ENCODE data around the gene PAQR5. TPM values are rescaled to one million over a fixed set of nuclear protein-coding genes. Genes with fewer than 3 reads are reported as not detected.
"Not testable (repeated sequence)": the region's sequence is repeated elsewhere in the genome, so short reads cannot be mapped to it uniquely, and the experiment has no call there.

Gene PAQR5
- total RNA-seq, 2 experiments from 2014 or later: not detected

DNA sequence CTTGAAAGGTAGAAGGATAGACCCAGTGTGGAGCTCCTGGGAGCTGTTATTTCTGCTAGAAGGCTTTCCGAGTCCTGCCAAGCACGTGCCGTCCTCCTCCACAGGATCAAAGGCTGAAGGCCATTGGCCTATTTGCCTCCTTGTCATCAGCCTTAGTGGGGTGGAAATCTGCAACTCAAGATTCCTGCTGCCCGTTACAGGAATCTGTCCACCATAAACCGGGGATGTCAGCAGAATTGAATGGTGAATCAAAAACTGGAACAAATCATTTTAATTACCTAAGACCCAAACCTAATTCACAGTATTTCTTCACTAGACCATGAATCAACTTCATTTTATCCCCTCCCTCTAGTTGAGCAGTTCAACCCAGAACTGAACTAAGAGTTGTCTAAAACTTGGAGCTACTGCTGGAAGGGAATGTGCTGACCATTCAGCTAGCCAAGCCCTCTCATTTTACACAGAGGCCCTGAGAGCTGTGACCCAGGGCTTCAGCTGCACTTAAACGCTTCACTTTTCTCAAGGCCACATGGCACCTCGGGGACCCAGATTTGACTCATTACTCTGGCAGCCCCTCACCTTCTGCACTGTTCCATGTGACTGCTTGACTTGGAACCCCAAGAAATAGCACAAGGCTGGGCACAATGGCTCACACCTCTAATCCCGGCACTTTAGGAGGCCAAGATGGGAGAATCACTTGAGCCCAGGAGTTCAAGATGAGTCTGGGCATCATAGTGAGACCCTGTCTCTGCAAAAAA is 78.7 kb downstream of the PAQR5 start:
- TF ChIP-seq, protein P1, sequence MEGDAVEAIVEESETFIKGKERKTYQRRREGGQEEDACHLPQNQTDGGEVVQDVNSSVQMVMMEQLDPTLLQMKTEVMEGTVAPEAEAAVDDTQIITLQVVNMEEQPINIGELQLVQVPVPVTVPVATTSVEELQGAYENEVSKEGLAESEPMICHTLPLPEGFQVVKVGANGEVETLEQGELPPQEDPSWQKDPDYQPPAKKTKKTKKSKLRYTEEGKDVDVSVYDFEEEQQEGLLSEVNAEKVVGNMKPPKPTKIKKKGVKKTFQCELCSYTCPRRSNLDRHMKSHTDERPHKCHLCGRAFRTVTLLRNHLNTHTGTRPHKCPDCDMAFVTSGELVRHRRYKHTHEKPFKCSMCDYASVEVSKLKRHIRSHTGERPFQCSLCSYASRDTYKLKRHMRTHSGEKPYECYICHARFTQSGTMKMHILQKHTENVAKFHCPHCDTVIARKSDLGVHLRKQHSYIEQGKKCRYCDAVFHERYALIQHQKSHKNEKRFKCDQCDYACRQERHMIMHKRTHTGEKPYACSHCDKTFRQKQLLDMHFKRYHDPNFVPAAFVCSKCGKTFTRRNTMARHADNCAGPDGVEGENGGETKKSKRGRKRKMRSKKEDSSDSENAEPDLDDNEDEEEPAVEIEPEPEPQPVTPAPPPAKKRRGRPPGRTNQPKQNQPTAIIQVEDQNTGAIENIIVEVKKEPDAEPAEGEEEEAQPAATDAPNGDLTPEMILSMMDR (IDR thresholded peaks at IDR 0.05): no peak
- Mint-ChIP-seq H3K27me3 (peaks cover 19% of the 10 kb centered on the region), H3K4me1 (ENCODE audit: low read depth) (no peaks in the 10 kb centered on the region), H3K4me3 (no peak overlapping the region), H3K27ac (no peak overlapping the region), H3K36me3 (ENCODE audit: low read depth) (no peaks in the 10 kb centered on the region), H3K9me3 (no peaks in the 10 kb centered on the region)
- Histone ChIP-seq H3K9me3 (ENCODE audit: control insufficient read depth in 1 of 2, insufficient read depth in 1 of 2, low read length in 2 of 2) (no peaks in the 10 kb centered on the region), H3K27me3 (ENCODE audit: control insufficient read depth in 1 of 2, insufficient read depth in 2 of 2, low read length in 2 of 2) (peaks cover 0 to 4% of the 10 kb centered on the region in 2 experiments), H3K4me1 (ENCODE audit: insufficient read depth, low read length) (no peaks in the 10 kb centered on the region), H3K27ac (ENCODE audit: low read depth in 1 of 2, low read length in 2 of 2) (no peak overlapping the region), H3K36me3 (ENCODE audit: insufficient read depth, low read length) (no peaks in the 10 kb centered on the region), H3K4me3 (ENCODE audit: low read length) (no peak overlapping the region)
- DNase-seq (no peak), ATAC-seq (ENCODE audit: poor library complexity) (no peak)
- intact Hi-C loops (cut with DNase I, micrococcal nuclease): no loop called here
- ChIA-PET POLR2A (no interaction called here), CTCF (no interaction called here)

DNA sequence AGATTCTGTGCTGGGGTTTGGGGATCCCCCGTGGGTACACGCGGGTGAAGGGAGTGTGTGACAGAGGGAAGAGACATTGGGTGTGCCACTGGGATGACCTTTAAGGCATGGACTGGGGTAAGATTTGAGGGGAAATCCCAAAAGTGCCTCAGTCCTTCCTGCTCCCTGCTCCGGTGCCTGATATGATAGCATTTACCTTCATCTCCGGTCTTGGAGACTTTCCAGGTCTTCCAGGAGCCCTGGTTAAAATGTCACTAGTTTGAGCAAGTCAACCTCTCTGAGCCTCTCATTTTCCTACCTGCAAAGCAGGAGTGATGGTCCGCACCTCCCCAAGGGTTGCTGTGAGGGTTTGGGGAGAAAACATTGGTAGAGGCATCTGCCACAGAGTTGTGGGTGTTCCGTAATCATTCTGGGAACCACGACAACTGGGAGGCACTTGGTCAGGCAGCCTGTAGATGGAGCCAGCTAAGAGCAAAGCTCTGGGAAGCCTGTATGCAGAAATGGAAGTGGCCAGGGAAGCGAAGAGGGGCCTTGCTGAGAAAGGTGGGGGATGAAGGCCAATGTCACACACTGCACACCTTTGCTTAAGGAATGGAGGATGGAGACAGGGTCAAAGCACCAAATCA is 81.5 kb downstream of the PAQR5 start:
- Histone ChIP-seq H3K27me3 (ENCODE audit: control insufficient read depth in 1 of 2, insufficient read depth in 2 of 2, low read length in 2 of 2) (peaks cover 0 to 2% of the 10 kb centered on the region in 2 experiments), H3K4me1 (ENCODE audit: insufficient read depth, low read length) (no peaks in the 10 kb centered on the region), H3K4me3 (ENCODE audit: low read length) (no peak overlapping the region), H3K9me3 (ENCODE audit: control insufficient read depth in 1 of 2, insufficient read depth in 1 of 2, low read length in 2 of 2) (no peaks in the 10 kb centered on the region), H3K27ac (ENCODE audit: low read depth in 1 of 2, low read length in 2 of 2) (no peak overlapping the region), H3K36me3 (ENCODE audit: insufficient read depth, low read length) (no peaks in the 10 kb centered on the region)
- CTCF ChIA-PET: no interaction called here
- intact Hi-C loops (cut with DNase I, micrococcal nuclease): no loop called here
- no peak for DNase-seq
- POLR2A ChIA-PET: no interaction called here
- Mint-ChIP-seq H3K27ac (no peak overlapping the region), H3K27me3 (peaks cover 13% of the 10 kb centered on the region), H3K36me3 (ENCODE audit: low read depth) (no peaks in the 10 kb centered on the region), H3K4me1 (ENCODE audit: low read depth) (no peaks in the 10 kb centered on the region), H3K9me3 (no peaks in the 10 kb centered on the region), H3K4me3 (no peak overlapping the region)
- TF ChIP-seq, protein P1 (IDR thresholded peaks at IDR 0.05): no peak
- no peak for ATAC-seq (ENCODE audit: poor library complexity)

DNA sequence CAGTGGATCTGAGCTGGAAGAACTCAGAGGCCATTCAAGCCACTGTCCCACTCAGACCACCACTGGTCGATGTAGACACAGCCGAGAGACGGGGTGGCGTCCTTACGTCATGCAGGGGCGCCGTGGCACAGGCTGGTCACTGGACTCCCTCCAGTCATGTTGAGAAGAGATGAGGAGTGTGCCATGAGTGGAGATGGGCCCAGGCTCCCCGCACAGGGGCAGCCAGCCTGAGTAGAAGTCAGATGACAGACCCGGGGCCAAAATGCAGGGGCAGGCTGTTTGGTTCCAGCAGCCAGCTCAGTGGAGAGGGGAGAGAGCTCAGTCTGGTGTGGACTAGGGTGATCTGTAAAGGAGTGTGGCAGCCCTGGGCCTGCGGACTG is 82.0 kb downstream of the PAQR5 start:
- no peaks in the 10 kb centered on the region for H3K4me1 Mint-ChIP-seq (ENCODE audit: low read depth)
- no peak overlapping the region for H3K4me3 ChIP-seq (ENCODE audit: low read length)
- CTCF ChIA-PET: no interaction called here
- intact Hi-C loops (cut with DNase I, micrococcal nuclease): no loop called here
- H3K4me1 ChIP-seq (ENCODE audit: insufficient read depth, low read length): no peaks in the 10 kb centered on the region
- H3K9me3 Mint-ChIP-seq: no peaks in the 10 kb centered on the region
- H3K36me3 Mint-ChIP-seq (ENCODE audit: low read depth): no peaks in the 10 kb centered on the region
- peaks cover 11% of the 10 kb centered on the region for H3K27me3 Mint-ChIP-seq
- peaks cover 0 to 2% of the 10 kb centered on the region in 2 experiments for H3K27me3 ChIP-seq (ENCODE audit: control insufficient read depth in 1 of 2, insufficient read depth in 2 of 2, low read length in 2 of 2)
- no peak for ATAC-seq (ENCODE audit: poor library complexity)
- no peak overlapping the region for H3K27ac ChIP-seq (ENCODE audit: low read depth in 1 of 2, low read length in 2 of 2)
- no peak overlapping the region for H3K27ac Mint-ChIP-seq
- H3K36me3 ChIP-seq (ENCODE audit: insufficient read depth, low read length): no peaks in the 10 kb centered on the region
- TF ChIP-seq, protein P1 (IDR thresholded peaks at IDR 0.05): no peak
- H3K9me3 ChIP-seq (ENCODE audit: control insufficient read depth in 1 of 2, insufficient read depth in 1 of 2, low read length in 2 of 2): no peaks in the 10 kb centered on the region
- DNase-seq: no peak
- POLR2A ChIA-PET: no interaction called here
- H3K4me3 Mint-ChIP-seq: no peak overlapping the region

- H3K36me3 Mint-ChIP-seq (ENCODE audit: low read depth); H3K36me3 ChIP-seq (ENCODE audit: insufficient read depth, low read length); H3K4me1 Mint-ChIP-seq (ENCODE audit: low read depth); ATAC-seq (ENCODE audit: poor library complexity); H3K9me3 ChIP-seq (ENCODE audit: control insufficient read depth in 1 of 2, insufficient read depth in 1 of 2, low read length in 2 of 2); H3K27me3 ChIP-seq (ENCODE audit: control insufficient read depth in 1 of 2, insufficient read depth in 2 of 2, low read length in 2 of 2); H3K27ac Mint-ChIP-seq; DNase-seq; H3K4me1 ChIP-seq (ENCODE audit: insufficient read depth, low read length); H3K27me3 Mint-ChIP-seq; H3K4me3 Mint-ChIP-seq; intact Hi-C loops (cut with DNase I, micrococcal nuclease); POLR2A ChIA-PET; H3K9me3 Mint-ChIP-seq; H3K27ac ChIP-seq (ENCODE audit: low read depth in 1 of 2, low read length in 2 of 2); H3K4me3 ChIP-seq (ENCODE audit: low read length): not testable (repeated sequence)
- CTCF ChIA-PET: interaction anchor here (1.2 kb wide), 1 partner anchor 13 kb away, joined by 3 read pairs; no protein-coding TSS in a partner anchor
These were observed 83.5 kb downstream of the PAQR5 start for GRCh38 chr15:69382176-69382575.

- H3K27me3 ChIP-seq (ENCODE audit: control insufficient read depth in 1 of 2, insufficient read depth in 2 of 2, low read length in 2 of 2); CTCF ChIA-PET; H3K4me1 Mint-ChIP-seq (ENCODE audit: low read depth); H3K27me3 Mint-ChIP-seq; ATAC-seq (ENCODE audit: poor library complexity); H3K9me3 ChIP-seq (ENCODE audit: control insufficient read depth in 1 of 2, insufficient read depth in 1 of 2, low read length in 2 of 2); intact Hi-C loops (cut with DNase I, micrococcal nuclease); H3K4me3 Mint-ChIP-seq; H3K9me3 Mint-ChIP-seq; H3K27ac Mint-ChIP-seq; H3K36me3 ChIP-seq (ENCODE audit: insufficient read depth, low read length); POLR2A ChIA-PET; H3K4me1 ChIP-seq (ENCODE audit: insufficient read depth, low read length); H3K4me3 ChIP-seq (ENCODE audit: low read length); H3K36me3 Mint-ChIP-seq (ENCODE audit: low read depth); H3K27ac ChIP-seq (ENCODE audit: low read depth in 1 of 2, low read length in 2 of 2); DNase-seq: not testable (repeated sequence)
These were observed 85.4 kb downstream of the PAQR5 start for GRCh38 chr15:69384066-69384465.

All from CD4-positive, alpha-beta T cell (primary cell).